ENCODE data around the gene RAE1.

The RAE1 gene

GRCh38 chr20:57351042-57351783 lies at the start of gene RAE1:
Gene RAE1 (plus strand): TSS chr20:57351255. CDS start chr20:57354039, 2,784 bp downstream.
- DNase-seq (ENCODE audit: low read depth): peak; percentile 96

- DNase-seq (ENCODE audit: low read depth): no peak
Observed at GRCh38 chr20:57306747-57307146, 44.3 kb upstream of the RAE1 start.

- DNase-seq (ENCODE audit: low read depth): no peak
Observed at GRCh38 chr20:57308451-57309271, 42.4 kb upstream of the RAE1 start.

GRCh38 chr20:57309544-57310115 lies 41.4 kb upstream of the RAE1 start:
- DNase-seq (ENCODE audit: low read depth): no peak

- DNase-seq (ENCODE audit: low read depth): no peak
Observed at GRCh38 chr20:57310821-57311514, 40.1 kb upstream of the RAE1 start.

- no peak for DNase-seq (ENCODE audit: low read depth)
Observed at GRCh38 chr20:57312138-57312537, 38.9 kb upstream of the RAE1 start.

- DNase-seq (ENCODE audit: low read depth): no peak
Observed at GRCh38 chr20:57313230-57313629, 37.8 kb upstream of the RAE1 start.

GRCh38 chr20:57313951-57314350 lies 37.1 kb upstream of the RAE1 start:
- DNase-seq (ENCODE audit: low read depth): no peak

GRCh38 chr20:57315083-57315975 lies 35.7 kb upstream of the RAE1 start:
- no peak for DNase-seq (ENCODE audit: low read depth)

- DNase-seq (ENCODE audit: low read depth): no peak
Observed at GRCh38 chr20:57315976-57316480, 35.0 kb upstream of the RAE1 start.

- no peak for DNase-seq (ENCODE audit: low read depth)
Observed at GRCh38 chr20:57316795-57317201, 34.3 kb upstream of the RAE1 start.

GRCh38 chr20:57317316-57317788 lies 33.7 kb upstream of the RAE1 start:
- no peak for DNase-seq (ENCODE audit: low read depth)

- DNase-seq (ENCODE audit: low read depth): no peak
Observed at GRCh38 chr20:57317789-57318371, 33.2 kb upstream of the RAE1 start.

GRCh38 chr20:57319584-57319983 lies 31.5 kb upstream of the RAE1 start:
- DNase-seq (ENCODE audit: low read depth): no peak

GRCh38 chr20:57320358-57320757 lies 30.7 kb upstream of the RAE1 start:
- DNase-seq (ENCODE audit: low read depth): no peak

- no peak for DNase-seq (ENCODE audit: low read depth)
Observed at GRCh38 chr20:57321142-57321541, 29.9 kb upstream of the RAE1 start.

GRCh38 chr20:57322476-57322875 lies 28.6 kb upstream of the RAE1 start:
- DNase-seq (ENCODE audit: low read depth): no peak

- DNase-seq (ENCODE audit: low read depth): peak; percentile 5
Observed at GRCh38 chr20:57323034-57323433, 28.0 kb upstream of the RAE1 start.

- DNase-seq (ENCODE audit: low read depth): no peak
Observed at GRCh38 chr20:57325632-57326356, 25.3 kb upstream of the RAE1 start.
